NCI-H460 (cell line): Measurements from ENCODE around the gene SQSTM1. TPM values are rescaled to one million over a fixed set of nuclear protein-coding genes. Genes with fewer than 3 reads are reported as not detected.

ENCODE experiments used
- DNase-seq: peaks from one replicate; pipeline ENCODE4 v3.0.0-alpha.2; 2016; ENCODE audit warnings: low read depth; ENCODE audit errors: extremely low read depth
- small RNA-seq, 2 experiments: library from RNA; depleted of rRNA; stranded (forward); fragments of <200 nt; gene quantifications; one replicate each; pipeline ENCODE3, GENCODE V24; 2014
- total RNA-seq: library from RNA; depleted of rRNA; stranded (reverse); fragments of >200 nt; shearing (Covaris generic); gene quantifications from 2 replicates; pipeline ENCODE4 v1.2.3, GENCODE V29; 2014; rRNA removed

The SQSTM1 gene
- total RNA-seq, 1 experiment from 2014 or later: 637 TPM

DNA sequence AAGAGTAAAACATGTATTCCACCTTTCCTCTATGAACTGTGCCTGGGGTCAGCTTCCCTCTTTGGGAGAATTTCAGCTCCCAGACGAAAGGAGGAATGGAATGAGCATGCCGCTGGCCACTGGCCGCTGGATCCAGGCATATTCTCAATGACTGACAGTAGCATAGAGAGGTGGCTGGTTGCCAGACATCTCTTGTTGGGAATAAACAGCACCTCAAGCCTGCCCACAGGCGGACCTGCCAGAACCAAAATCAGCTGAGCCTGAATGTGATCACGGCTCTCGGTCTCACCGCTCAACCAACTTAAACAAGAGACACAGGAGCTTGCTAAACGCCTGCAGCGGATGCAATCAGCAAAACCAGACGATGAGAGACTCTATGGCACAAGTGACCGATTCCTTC, 66.4 kb downstream of the SQSTM1 start:
- DNase-seq: no peak

Small RNAs within 50 kb of the gene (small RNA-seq; reads per million reads assigned to genes)
- gene MIR1229 (0 to 0.06 reads per million in 2 experiments), gene RF00019 (0 reads per million in 2 experiments)

Other genes with a start within 250 kb of the SQSTM1 start
- 389 and 564 TPM in 2 replicates for gene HNRNPH1, start 197.2 kb upstream of the SQSTM1 start, total RNA-seq
- not detected in 2 replicates for gene CBY3, start 139.9 kb upstream of the SQSTM1 start, total RNA-seq
- gene CANX, start 121.9 kb upstream of the SQSTM1 start, total RNA-seq: 1,531 and 1,574 TPM in 2 replicates
- gene MAML1, start 88.1 kb upstream of the SQSTM1 start, total RNA-seq: 13.0 and 13.1 TPM in 2 replicates
- gene LTC4S, start 26.9 kb upstream of the SQSTM1 start, total RNA-seq: 0.81 and 0.87 TPM in 2 replicates
- gene MGAT4B, start 14.0 kb upstream of the SQSTM1 start, total RNA-seq: 94.0 and 101 TPM in 2 replicates
- gene MRNIP, start 37.9 kb downstream of the SQSTM1 start, total RNA-seq: 13.6 and 21.5 TPM in 2 replicates
- 44.9 and 45.1 TPM in 2 replicates for gene TBC1D9B, start 87.0 kb downstream of the SQSTM1 start, total RNA-seq